Sigmoid colon (tissue), 7 donors: ENCODE data around the gene TOX3. TPM values are rescaled to one million over a fixed set of nuclear protein-coding genes. Genes with fewer than 3 reads are reported as not detected.

Experiments
- DNase-seq: peaks from one replicate; pipeline ENCODE4 v3.0.0-alpha.2; 2019
- H3K27ac ChIP-seq, 4 donors: fragments of 200-600 bp; sonication (generic); one replicate each; pipeline ENCODE4 v1.5.1; 2016 to 2019; ENCODE audit warnings: mild to moderate bottlenecking in 1 of 4
- H3K27me3 ChIP-seq, 3 donors: fragments of 200-600 bp; sonication (generic); one replicate each; pipeline ENCODE4 v1.5.1; 2019; ENCODE audit warnings: mild to moderate bottlenecking in 1 of 3
- H3K36me3 ChIP-seq, 4 donors: fragments of 200-600 bp; sonication (generic); one replicate each; pipeline ENCODE4 v1.5.1; 2016 to 2019
- H3K4me1 ChIP-seq, 4 donors: fragments of 200-600 bp; sonication (generic); one replicate each; pipeline ENCODE4 v1.5.1; 2017 to 2019
- H3K4me3 ChIP-seq, 4 donors: fragments of 200-600 bp; sonication (generic); one replicate each; pipeline ENCODE4 v1.5.1; 2017 to 2019; ENCODE audit warnings: mild to moderate bottlenecking in 2 of 4, moderate library complexity in 1 of 4
- H3K9me3 ChIP-seq, 4 donors: fragments of 200-600 bp in 3 of 4; sonication (generic) in 3 of 4; one replicate each; pipeline versions ENCODE4 v1.5.1 to v1.6.1; 2013 to 2019
- CTCF ChIP-seq, 4 experiments: fragments of 450-650 bp in 3 of 4; fragments of 200-600 bp in 1 of 4; IDR thresholded peaks; one replicate each; pipeline ENCODE4 v1.5.1; 2016 to 2019; ENCODE audit warnings: antibody characterized with exemption in 4 of 4, mild to moderate bottlenecking in 3 of 4, moderate library complexity in 2 of 4
- EP300 ChIP-seq, 4 donors: sonication (generic); formaldehyde crosslinking; IDR thresholded peaks; one replicate each; pipeline ENCODE4 v1.6.1; 2017; ENCODE audit warnings: antibody characterized with exemption in 4 of 4
- POLR2A ChIP-seq, 2 donors: fragments of 450-650 bp; IDR thresholded peaks; one replicate each; pipeline ENCODE4 v1.6.1; 2016; ENCODE audit warnings: antibody characterized with exemption in 2 of 2, mild to moderate bottlenecking in 2 of 2, moderate library complexity in 2 of 2
- POLR2AphosphoS5 ChIP-seq, 4 donors: sonication (generic); formaldehyde crosslinking; IDR thresholded peaks; one replicate each; pipeline ENCODE4 v1.6.1; 2017; ENCODE audit warnings: antibody characterized with exemption in 4 of 4
- WGBS, 2 donors: extraction: QIAGEN DNeasy Blood & Tissue Kit; methylation state at CpG; one replicate each; pipeline ENCODE4 v1.1.7; 2013; 5-methylcytosine and 5-hydroxymethylcytosine counted together
- intact Hi-C: fragments of 100-400 bp; cut with DNase I; formaldehyde crosslinking; loops from one replicate; pipeline ENCODE4 v1.15.1; 2023
- polyA plus RNA-seq, 3 donors: library from polyadenylated mRNA; stranded (reverse); fragments of 200-250 nt; gene quantifications; one replicate each; pipeline ENCODE4 v1.2.3, GENCODE V29; 2013
- total RNA-seq, 4 donors: library from RNA; depleted of rRNA; stranded (reverse); fragments of >200 nt; gene quantifications; one replicate each; pipeline ENCODE4 v1.1.0, GENCODE V29; 2016
- donor health status: healthy with polysubstance abuse.
- donor health status: Bipolar disorder and iron deficiency.
- donor health status: healthy.

Gene TOX3
- total and polyA plus RNA-seq, 7 donors = 0.28 to 18.0 (median 7.1) TPM; not detected in 1

GRCh38 chr16:52450916-52451315 is 96.0 kb downstream of the TOX3 start:
- H3K4me1 ChIP-seq = peaks cover 0 to 17% (median 5%) of the 10 kb centered on the region in 4 donors
- no peak overlapping the region for H3K4me3 ChIP-seq
- H3K36me3 ChIP-seq = no peaks in the 10 kb centered on the region
- DNase-seq = no peak
- no peak overlapping the region for H3K27ac ChIP-seq
- intact Hi-C loops = no loop called here
- TF ChIP-seq CTCF (IDR thresholded peaks at IDR 0.05) (no peak), POLR2A (IDR thresholded peaks at IDR 0.05) (no peak), EP300 (IDR thresholded peaks at IDR 0.05) (no peak), POLR2AphosphoS5 (IDR thresholded peaks at IDR 0.05) (no peak)
- 92% methylated on average over 6 of the region's 6 CpGs for WGBS, 2 donors
- no peaks in the 10 kb centered on the region for H3K27me3 ChIP-seq
- no peaks in the 10 kb centered on the region for H3K9me3 ChIP-seq

DNA sequence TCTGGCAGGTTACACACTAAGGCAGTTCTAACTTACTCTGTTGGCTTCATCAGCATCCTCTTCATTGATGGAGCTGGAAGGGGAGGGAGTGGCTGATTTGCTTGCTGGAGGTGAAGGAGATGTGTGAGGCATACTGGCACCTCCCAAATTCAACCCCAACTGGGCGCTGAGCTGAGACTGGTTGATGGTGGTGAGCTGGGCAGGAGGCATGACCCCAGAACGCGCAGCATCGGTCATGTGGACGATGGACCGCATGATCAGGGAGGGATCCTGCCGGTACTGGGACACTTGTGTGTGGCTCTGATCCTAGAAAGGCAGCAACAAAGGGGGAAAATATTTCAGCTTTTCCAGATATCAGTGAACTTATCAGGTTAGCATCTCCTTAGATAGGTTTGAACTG is 96.7 kb downstream of the TOX3 start:
- no peak overlapping the region for H3K27ac ChIP-seq
- no peaks in the 10 kb centered on the region for H3K9me3 ChIP-seq
- H3K36me3 ChIP-seq = no peaks in the 10 kb centered on the region
- no peaks in the 10 kb centered on the region for H3K27me3 ChIP-seq
- no peak for DNase-seq
- 96 to 97% methylated on average over 7 of the region's 7 CpGs for WGBS, 2 donors
- peaks cover 0 to 24% (median 7%) of the 10 kb centered on the region in 4 donors for H3K4me1 ChIP-seq
- H3K4me3 ChIP-seq = no peak overlapping the region
- intact Hi-C loops = no loop called here
- TF ChIP-seq POLR2AphosphoS5 (IDR thresholded peaks at IDR 0.05) (no peak), EP300 (IDR thresholded peaks at IDR 0.05) (no peak), CTCF (IDR thresholded peaks at IDR 0.05) (no peak), POLR2A (IDR thresholded peaks at IDR 0.05) (no peak)

GRCh38 chr16:52446080-52446479 is 100.9 kb downstream of the TOX3 start:
- Histone ChIP-seq H3K4me1 (peaks cover 0 to 26% (median 10%) of the 10 kb centered on the region in 4 donors), H3K27me3 (no peaks in the 10 kb centered on the region), H3K27ac (no peak overlapping the region), H3K4me3 (no peak overlapping the region), H3K9me3 (no peaks in the 10 kb centered on the region), H3K36me3 (no peaks in the 10 kb centered on the region)
- no peak for TF ChIP-seq CTCF (IDR thresholded peaks at IDR 0.05)
- no peak for TF ChIP-seq POLR2AphosphoS5 (IDR thresholded peaks at IDR 0.05)
- no peak for TF ChIP-seq EP300 (IDR thresholded peaks at IDR 0.05)
- no peak for TF ChIP-seq POLR2A (IDR thresholded peaks at IDR 0.05)
- WGBS, 2 donors = 79 to 83% methylated on average over 4 of the region's 4 CpGs
- no peak for DNase-seq
- intact Hi-C loops = no loop called here

- Histone ChIP-seq H3K4me1 (peaks cover 0 to 26% (median 10%) of the 10 kb centered on the region in 4 donors), H3K27me3 (no peaks in the 10 kb centered on the region), H3K36me3 (no peaks in the 10 kb centered on the region), H3K27ac (no peak overlapping the region), H3K9me3 (no peaks in the 10 kb centered on the region), H3K4me3 (no peak overlapping the region)
- 44 to 80% methylated on average over 3 of the region's 3 CpGs for WGBS, 2 donors
- no peak for TF ChIP-seq POLR2AphosphoS5 (IDR thresholded peaks at IDR 0.05)
- no peak for DNase-seq
- intact Hi-C loops = no loop called here
Observed at GRCh38 chr16:52441886-52442285, 105.1 kb downstream of the TOX3 start.

DNA sequence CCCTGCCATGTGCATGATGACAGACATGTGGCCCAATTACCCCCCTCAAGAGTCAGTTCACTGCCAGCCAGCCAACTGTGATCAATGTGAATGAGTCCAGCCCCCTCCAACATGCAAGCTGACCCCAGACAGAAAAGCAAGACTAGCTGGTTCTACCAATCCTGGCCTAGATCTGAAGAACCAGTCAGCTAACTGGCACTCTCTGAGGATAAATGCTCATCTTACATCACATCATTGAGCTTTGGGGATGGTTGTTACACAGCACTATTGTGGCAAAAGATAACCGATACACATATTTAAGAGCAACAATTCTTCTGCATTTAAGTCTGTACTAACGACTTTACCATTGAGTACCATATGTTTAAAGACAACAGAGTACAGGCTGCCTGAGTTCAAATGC is 106.7 kb downstream of the TOX3 start:
- intact Hi-C loops = no loop called here
- DNase-seq = no peak
- Histone ChIP-seq H3K4me3 (no peak overlapping the region), H3K27me3 (no peaks in the 10 kb centered on the region), H3K27ac (no peak overlapping the region), H3K36me3 (no peaks in the 10 kb centered on the region), H3K4me1 (peaks cover 0 to 14% (median 3%) of the 10 kb centered on the region in 4 donors), H3K9me3 (no peaks in the 10 kb centered on the region)
- 93 to 98% methylated on average over 2 of the region's 2 CpGs for WGBS, 2 donors
- TF ChIP-seq CTCF (IDR thresholded peaks at IDR 0.05) (no peak), POLR2AphosphoS5 (IDR thresholded peaks at IDR 0.05) (no peak)
